GM20000 (cell line): ENCODE data around the gene KSR1.

Experiments used
- DNase-seq: peaks from one replicate; pipeline ENCODE4 v3.0.0; 2012; ENCODE audit warnings: low spot score
- TF ChIP-seq, protein P1 (sequence below): IDR thresholded peaks from 2 replicates; pipeline ENCODE4 v1.5.1; 2012; ENCODE audit warnings: mild to moderate bottlenecking, control low read depth; ENCODE audit errors: extremely low read depth, missing control alignments

The KSR1 gene

DNA sequence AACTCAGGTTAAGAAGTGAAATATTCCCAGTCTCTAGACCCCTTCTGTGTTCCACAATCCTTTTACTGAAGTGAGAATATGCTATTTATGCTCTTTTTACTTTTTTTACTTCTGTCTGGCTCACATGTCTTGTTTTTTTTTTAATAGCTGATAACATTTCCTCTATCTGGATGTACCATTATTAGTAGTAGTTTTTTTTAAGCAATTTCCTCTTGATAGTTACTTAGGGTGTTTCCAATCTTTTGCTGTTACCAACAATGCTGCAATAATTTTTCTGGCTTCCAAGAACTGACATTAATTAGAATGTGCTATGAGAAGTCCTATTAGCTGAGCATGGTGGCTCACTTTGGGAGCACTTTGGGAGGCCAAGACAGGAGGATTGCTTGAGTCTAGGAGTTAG, 32.0 kb downstream of the KSR1 start:
- DNase-seq = no peak
- TF ChIP-seq, protein P1, sequence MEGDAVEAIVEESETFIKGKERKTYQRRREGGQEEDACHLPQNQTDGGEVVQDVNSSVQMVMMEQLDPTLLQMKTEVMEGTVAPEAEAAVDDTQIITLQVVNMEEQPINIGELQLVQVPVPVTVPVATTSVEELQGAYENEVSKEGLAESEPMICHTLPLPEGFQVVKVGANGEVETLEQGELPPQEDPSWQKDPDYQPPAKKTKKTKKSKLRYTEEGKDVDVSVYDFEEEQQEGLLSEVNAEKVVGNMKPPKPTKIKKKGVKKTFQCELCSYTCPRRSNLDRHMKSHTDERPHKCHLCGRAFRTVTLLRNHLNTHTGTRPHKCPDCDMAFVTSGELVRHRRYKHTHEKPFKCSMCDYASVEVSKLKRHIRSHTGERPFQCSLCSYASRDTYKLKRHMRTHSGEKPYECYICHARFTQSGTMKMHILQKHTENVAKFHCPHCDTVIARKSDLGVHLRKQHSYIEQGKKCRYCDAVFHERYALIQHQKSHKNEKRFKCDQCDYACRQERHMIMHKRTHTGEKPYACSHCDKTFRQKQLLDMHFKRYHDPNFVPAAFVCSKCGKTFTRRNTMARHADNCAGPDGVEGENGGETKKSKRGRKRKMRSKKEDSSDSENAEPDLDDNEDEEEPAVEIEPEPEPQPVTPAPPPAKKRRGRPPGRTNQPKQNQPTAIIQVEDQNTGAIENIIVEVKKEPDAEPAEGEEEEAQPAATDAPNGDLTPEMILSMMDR = no peak

DNA sequence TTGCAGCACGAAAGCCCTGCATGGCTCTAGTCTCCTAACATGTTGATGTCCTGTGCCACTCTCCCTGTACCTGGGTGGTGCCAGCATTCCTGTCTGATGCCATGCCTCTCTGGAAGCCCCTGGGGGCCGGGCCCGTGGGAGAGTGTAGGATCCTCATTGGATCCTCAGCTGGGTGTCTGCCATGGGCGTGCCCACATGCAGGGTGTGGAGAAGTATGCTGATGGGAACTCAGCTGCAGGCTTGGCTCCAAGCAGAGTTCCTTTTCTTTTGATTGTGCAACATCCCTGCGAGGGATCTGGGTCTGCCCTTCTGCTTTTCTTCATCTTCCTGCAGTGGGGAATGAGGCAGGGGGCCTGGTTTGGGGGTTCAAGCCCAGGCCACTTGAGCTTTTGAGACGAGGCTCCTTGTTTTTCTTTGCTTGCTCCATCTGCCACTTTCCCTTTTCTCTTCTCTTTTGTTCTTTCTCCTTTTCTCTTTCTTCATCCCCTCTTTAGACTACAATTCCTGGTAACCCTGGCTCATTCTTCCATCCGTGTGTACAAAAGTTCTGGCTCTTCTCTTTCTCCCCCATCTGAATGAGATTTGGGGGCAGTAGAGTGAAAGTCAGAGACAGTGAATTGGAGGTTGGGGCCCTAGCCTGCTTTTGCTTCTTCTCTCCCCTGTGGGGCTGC, 32.9 kb downstream of the KSR1 start:
- TF ChIP-seq, protein P1 = no peak

DNA sequence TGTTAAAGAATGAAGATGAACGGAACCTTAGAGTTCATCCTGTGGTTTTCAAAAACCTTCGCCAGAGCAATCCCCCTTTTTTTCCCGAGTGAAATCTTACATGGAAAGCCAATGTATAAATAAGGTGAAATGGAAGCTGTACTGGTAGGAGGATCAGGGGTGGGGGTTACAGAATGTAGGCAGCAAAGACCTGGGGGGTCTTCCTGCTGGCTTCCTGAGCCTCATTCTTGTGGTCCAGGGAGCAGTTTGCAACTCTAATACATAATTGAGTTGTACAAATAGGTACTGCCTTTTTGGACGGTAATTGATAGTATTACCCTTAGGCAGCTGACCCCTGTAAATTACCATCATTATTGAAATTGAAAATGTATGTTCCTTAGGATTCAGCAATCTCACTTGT, 34.1 kb downstream of the KSR1 start:
- TF ChIP-seq, protein P1 = no peak
- DNase-seq = no peak

More for the DNA sequence above, 32.9 kb downstream of the KSR1 start:
- DNase-seq = no peak

DNA sequence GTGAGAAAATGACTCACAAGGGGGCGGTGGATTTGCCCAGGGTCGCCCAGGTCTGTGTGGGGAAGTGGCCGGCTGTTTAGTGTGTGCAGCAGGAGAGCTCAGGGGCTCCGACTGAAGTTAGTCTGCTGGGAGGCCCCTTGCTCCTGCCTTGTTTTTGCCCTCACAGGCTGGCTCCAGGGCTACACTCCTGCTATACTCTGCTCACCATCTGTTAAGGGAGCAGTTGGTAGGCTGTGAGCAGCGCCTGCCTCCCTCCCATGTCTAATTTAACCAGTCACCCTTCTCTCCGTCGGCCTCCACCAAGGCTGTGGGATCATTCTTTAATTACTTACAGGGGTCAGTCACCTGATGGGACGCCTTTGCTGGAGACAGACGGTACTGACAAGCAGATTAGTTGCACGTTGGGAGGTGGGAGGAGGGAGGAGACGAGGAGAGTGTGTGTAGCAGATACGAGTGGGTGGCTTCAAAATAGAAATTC, 35.5 kb downstream of the KSR1 start:
- TF ChIP-seq, protein P1 = no peak
- DNase-seq = no peak

DNA sequence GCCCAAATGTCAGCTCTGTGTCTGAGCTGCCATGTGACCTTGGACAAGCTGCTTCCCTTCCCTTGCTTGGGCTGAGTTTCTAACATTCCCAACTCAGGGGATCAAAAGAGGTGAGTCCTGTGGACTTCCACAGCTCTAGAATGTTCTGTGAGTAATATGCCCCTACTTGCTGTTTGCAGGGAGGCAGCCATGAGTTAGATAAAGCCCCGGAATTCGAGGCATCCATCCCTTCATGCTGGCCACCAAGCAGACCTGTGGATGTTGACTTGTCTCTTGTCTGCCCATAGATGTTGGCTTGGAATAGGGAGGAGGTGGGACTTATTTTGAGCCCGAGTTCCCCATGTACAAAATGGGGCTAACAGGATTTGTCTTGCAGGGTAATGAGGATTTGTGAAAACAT, 36.2 kb downstream of the KSR1 start:
- TF ChIP-seq, protein P1 = no peak
- no peak for DNase-seq

DNA sequence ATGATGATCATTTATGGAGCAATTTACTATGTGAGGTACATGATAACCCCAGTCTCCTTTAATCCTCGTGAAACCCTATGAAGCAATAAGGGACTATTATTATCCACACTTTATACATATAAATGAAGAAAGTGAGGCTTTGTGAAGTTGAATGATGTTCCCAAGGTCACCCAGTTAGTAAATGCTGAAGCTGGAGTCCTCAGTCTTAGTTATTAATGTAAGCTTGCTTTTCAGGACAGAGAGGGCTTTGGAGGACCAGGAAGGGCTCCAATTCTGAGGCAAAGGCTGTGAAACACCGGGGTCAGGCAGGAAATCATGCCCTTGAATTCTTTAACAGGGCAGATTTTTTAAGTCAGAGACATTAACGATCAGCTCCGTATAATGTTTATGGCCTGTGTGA, 36.8 kb downstream of the KSR1 start:
- no peak for DNase-seq

DNA sequence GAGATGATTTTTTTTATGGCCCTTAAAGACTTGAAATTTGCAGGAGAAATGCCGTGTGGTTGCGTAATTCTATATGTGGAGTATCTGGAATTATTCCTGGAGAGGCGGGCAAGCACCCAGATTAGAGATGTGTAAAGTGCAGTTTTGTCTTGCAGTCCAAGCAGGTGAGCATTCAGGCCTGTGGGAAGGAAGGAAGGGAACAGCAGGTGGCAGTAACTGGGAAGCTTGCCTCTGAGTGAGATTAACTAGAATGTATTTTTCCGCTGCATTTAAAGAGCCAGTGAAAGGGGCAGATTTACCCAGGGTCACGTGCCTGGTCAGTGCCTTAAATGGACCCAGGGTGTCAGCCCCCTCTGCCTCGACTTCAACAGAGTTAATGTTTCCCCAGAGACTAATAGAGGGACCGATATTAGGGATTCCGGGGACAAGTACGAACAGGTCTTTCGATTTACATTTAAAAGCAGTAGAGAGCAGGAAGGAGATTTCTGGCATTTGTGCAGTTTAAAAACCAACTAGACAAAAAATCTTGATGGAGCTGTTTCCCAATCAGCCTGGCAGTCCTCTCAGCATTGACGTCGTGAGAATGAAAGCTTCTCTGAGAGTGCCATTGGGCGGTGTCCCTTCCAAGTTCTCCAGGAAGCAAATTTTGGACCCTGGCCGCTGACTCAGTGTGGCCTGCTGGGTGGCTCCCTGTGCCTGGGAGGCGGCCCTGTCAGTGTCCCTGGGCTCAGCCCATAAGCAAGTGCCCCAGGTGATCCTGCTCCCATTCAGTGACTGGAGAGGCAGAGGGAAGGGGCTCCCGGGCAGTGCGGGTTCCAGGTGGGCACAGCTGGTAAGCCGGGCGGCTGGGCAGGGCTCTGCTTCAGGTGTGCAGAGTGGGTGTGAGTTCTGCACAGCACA, 38.2 kb downstream of the KSR1 start:
- TF ChIP-seq, protein P1 = no peak
- no peak for DNase-seq

More for the DNA sequence above, 36.8 kb downstream of the KSR1 start:
- TF ChIP-seq, protein P1 = no peak
